ENCODE data around the gene LAIR2.

GRCh38 chr19:54461613-54462012 is 41.0 kb upstream of the LAIR2 start:
- TF ChIP-seq CTCF (IDR thresholded peaks at IDR 0.05) (no peak), POLR2A (IDR thresholded peaks at IDR 0.05) (no peak)
